Stimulated activated memory B cell treated with anti-CD40 and anti-IgM and Interleukin-4, amounts not matched to agents 10 μg/mL and 1 μg/mL and 100 μg/mL, for 72 hours (primary cell): Measurements from ENCODE around the gene MAN1A1.
"Not testable (repeated sequence)": the region's sequence is repeated elsewhere in the genome, so short reads cannot be mapped to it uniquely, and the experiment has no call there.

Experiments used
- ATAC-seq: fragments of 150-1000 bp; cut with Tn5 transposase; 2 replicates; pipeline ENCODE4 v1.10.0; 2021
- H3K27ac Mint-ChIP-seq: one replicate; pipeline ENCODE4 v1.8.0; 2022; ENCODE audit warnings: mild to moderate bottlenecking, mixed read lengths
- H3K27me3 Mint-ChIP-seq: one replicate; pipeline ENCODE4 v1.8.0; 2022; ENCODE audit warnings: mixed read lengths
- H3K36me3 Mint-ChIP-seq: one replicate; pipeline ENCODE4 v1.8.0; 2022; ENCODE audit warnings: mixed read lengths
- H3K4me1 Mint-ChIP-seq: one replicate; pipeline ENCODE4 v1.8.0; 2022; ENCODE audit warnings: mixed read lengths
- H3K4me3 Mint-ChIP-seq: one replicate; pipeline ENCODE4 v1.8.0; 2022; ENCODE audit warnings: mild to moderate bottlenecking, moderate library complexity, mixed read lengths
- H3K9me3 Mint-ChIP-seq: one replicate; pipeline ENCODE4 v1.8.0; 2022; ENCODE audit warnings: mixed read lengths

The MAN1A1 gene

DNA sequence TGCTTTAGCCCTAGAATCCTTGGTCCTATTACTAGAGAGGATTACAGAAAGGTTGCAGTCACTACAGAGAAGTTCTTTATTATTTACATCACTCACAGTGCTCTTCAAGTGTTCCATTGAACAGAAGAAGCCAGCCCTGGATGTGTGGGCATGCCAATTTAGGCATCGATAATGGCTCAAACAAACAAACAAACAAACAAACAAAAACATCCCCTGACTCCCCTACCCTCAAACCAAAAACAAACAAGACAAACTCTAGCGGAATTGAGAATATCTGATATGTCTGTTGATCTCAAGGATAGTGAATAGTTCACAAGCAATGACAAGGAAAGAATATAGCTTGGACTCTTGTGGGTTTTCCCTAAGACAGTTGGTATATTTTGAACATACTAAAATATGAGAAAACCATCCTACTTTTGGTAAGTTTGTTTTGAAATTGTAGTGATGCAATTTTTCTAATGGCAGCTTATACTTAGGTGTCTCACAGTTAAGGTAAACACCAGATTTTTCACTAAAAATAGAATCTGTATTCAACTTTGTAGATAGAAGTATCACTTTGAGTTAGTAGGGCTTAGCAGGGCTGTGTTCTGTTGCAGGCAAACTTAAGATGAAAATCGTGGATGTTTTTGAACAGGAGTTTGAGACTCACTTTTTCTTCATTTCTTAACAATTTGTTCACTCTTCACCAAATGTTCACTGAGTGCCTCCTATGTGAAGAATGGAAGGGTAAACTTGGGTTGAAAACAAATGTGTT lies 178.3 kb downstream of the MAN1A1 start:
- Mint-ChIP-seq H3K36me3 (no peaks in the 10 kb centered on the region), H3K4me3 (no peak overlapping the region), H3K4me1 (no peaks in the 10 kb centered on the region), H3K27ac (no peak overlapping the region), H3K27me3 (peaks cover 16% of the 10 kb centered on the region), H3K9me3 (no peaks in the 10 kb centered on the region)
- no peak for ATAC-seq

GRCh38 chr6:119170447-119171087 lies 179.0 kb downstream of the MAN1A1 start:
- no peak for ATAC-seq
- no peaks in the 10 kb centered on the region for H3K9me3 Mint-ChIP-seq
- peaks cover 23% of the 10 kb centered on the region for H3K27me3 Mint-ChIP-seq
- H3K4me3 Mint-ChIP-seq = no peak overlapping the region
- H3K27ac Mint-ChIP-seq = no peak overlapping the region
- H3K4me1 Mint-ChIP-seq = no peaks in the 10 kb centered on the region
- H3K36me3 Mint-ChIP-seq = no peaks in the 10 kb centered on the region

GRCh38 chr6:119170103-119170446 lies 179.5 kb downstream of the MAN1A1 start:
- ATAC-seq = no peak
- Mint-ChIP-seq H3K4me3 (no peak overlapping the region), H3K27me3 (peaks cover 27% of the 10 kb centered on the region), H3K36me3 (no peaks in the 10 kb centered on the region), H3K4me1 (no peaks in the 10 kb centered on the region), H3K27ac (no peak overlapping the region), H3K9me3 (no peaks in the 10 kb centered on the region)

DNA sequence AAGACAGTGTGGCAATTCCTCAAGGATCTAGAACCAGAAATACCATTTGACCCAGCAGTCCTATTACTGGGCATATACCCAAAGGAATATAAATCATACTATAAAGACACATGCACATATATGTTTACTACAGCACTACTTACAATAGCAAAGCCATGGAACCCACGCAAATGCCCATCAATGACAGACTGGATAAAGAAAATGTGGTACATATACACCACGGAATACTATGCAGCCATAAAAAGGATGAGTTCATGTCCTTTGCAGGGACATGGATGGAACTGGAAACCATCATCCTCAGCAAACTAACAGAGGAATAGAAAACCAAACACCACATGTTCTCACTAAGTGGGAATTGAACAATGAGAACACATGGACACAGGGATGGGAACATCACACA lies 180.2 kb downstream of the MAN1A1 start:
- not testable (repeated sequence) for H3K4me3 Mint-ChIP-seq
- H3K27me3 Mint-ChIP-seq = peaks cover 27% of the 10 kb centered on the region

GRCh38 chr6:119166024-119166784 lies 183.4 kb downstream of the MAN1A1 start:
- H3K9me3 Mint-ChIP-seq = no peaks in the 10 kb centered on the region
- no peaks in the 10 kb centered on the region for H3K36me3 Mint-ChIP-seq
- no peak overlapping the region for H3K27ac Mint-ChIP-seq
- no peak for ATAC-seq
- no peak overlapping the region for H3K4me3 Mint-ChIP-seq
- H3K27me3 Mint-ChIP-seq = peaks cover 50% of the 10 kb centered on the region
- peaks cover 10% of the 10 kb centered on the region for H3K4me1 Mint-ChIP-seq

More for the DNA sequence above, 180.2 kb downstream of the MAN1A1 start:
- not testable (repeated sequence) for ATAC-seq, H3K36me3 Mint-ChIP-seq, H3K4me1 Mint-ChIP-seq, H3K27ac Mint-ChIP-seq, H3K9me3 Mint-ChIP-seq

GRCh38 chr6:119163006-119163405 lies 186.6 kb downstream of the MAN1A1 start:
- H3K36me3 Mint-ChIP-seq = no peaks in the 10 kb centered on the region
- peaks cover 10% of the 10 kb centered on the region for H3K4me1 Mint-ChIP-seq
- ATAC-seq = no peak
- H3K4me3 Mint-ChIP-seq = no peak overlapping the region
- no peaks in the 10 kb centered on the region for H3K9me3 Mint-ChIP-seq
- H3K27me3 Mint-ChIP-seq = peaks cover 56% of the 10 kb centered on the region
- no peak overlapping the region for H3K27ac Mint-ChIP-seq

DNA sequence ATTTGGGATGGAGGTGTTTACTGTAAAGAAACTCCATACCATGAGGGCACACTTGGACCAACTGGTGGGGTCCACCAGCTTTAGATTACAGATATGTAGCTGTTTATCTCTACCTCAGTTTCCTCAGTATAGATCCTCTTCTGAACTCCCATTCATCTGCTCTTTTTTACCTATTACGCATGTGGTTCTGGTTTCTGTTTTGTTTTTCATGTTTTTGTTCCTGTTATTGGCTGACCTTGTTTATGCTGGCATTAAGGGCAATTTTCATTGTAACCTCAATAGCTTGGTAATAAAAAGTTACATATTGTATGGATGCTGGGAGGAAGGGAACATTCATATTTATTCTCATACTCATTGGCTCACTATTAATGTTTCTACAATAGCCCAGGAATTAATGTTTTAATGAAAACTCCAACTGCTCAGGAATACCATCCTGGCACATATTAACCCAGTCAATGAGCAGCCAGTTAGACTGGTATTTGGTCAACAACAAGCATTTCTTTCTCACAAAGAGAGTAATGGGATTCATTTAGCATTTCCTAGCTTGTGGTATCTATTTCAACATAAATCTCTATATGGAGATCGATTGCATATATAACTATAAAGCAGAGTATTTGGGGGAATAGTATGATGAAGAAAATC lies 187.3 kb downstream of the MAN1A1 start:
- H3K9me3 Mint-ChIP-seq = no peaks in the 10 kb centered on the region
- no peak for ATAC-seq
- peaks cover 10% of the 10 kb centered on the region for H3K4me1 Mint-ChIP-seq
- H3K4me3 Mint-ChIP-seq = no peak overlapping the region
- no peaks in the 10 kb centered on the region for H3K36me3 Mint-ChIP-seq
- no peak overlapping the region for H3K27ac Mint-ChIP-seq
- H3K27me3 Mint-ChIP-seq = peaks cover 50% of the 10 kb centered on the region

DNA sequence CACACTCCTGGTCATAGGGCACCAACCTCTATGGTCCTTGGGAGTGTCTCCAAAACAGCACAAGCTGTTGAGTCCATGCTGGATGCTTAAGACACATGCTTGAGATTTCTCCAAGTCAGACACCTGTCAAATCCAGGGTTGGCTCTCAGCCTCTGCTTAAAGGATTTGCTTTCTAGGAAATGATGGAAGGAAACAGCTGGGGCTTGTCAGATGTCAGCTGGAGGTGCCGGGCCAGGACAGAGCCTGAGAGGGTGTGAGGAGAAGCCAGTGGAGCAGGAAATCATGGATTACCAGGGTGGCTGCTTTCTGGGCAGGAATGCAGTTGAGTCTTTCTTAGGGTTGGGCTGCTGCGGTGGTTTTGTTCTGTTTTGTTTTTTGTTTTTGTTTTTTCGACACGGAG lies 188.1 kb downstream of the MAN1A1 start:
- Mint-ChIP-seq H3K36me3 (no peaks in the 10 kb centered on the region), H3K4me1 (peaks cover 10% of the 10 kb centered on the region), H3K27ac (no peak overlapping the region), H3K27me3 (peaks cover 42% of the 10 kb centered on the region), H3K9me3 (no peaks in the 10 kb centered on the region), H3K4me3 (no peak overlapping the region)
- ATAC-seq = no peak

GRCh38 chr6:119160911-119161310 lies 188.7 kb downstream of the MAN1A1 start:
- H3K4me1 Mint-ChIP-seq = peaks cover 10% of the 10 kb centered on the region
- peaks cover 36% of the 10 kb centered on the region for H3K27me3 Mint-ChIP-seq
- no peak overlapping the region for H3K4me3 Mint-ChIP-seq
- no peaks in the 10 kb centered on the region for H3K36me3 Mint-ChIP-seq
- H3K27ac Mint-ChIP-seq = no peak overlapping the region
- H3K9me3 Mint-ChIP-seq = no peaks in the 10 kb centered on the region
- no peak for ATAC-seq

DNA sequence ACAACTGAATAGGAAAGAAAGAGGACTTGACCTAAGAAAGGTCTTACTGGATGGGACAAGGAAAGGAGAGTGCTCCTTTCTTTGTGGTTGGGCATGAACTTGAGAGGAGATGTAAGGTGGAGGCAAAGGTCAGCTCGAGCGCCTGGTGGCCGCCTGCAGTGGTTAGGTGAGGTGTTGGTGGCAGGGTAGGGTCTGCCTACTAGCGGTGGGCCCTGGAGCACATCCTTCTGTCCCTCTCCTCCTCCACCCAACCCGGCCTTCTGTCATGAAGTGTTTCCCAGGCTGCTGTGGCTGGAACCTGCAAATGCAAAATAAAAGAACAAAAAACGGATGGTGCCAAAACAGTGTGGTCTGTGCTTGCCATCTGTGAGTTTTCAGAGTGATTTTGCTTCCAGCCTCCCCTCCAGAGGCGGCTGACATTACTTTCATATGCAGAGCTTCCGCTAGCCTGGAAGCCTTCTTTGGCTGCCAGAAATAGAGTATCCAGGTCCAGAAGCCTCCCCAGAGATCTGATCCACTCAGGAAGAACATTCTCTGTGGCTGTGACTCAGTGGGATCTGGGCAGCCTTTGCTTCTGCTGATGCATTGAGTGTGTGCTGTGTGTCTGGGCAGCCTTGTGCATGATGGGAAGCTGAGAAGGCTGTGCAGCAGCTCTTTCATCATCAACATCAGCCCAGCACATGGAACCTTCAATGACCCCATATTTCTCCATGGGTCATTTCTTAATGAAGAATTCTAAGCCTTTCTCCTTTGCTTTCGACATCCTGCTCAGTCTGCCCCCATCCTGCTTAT lies 191.3 kb downstream of the MAN1A1 start:
- no peaks in the 10 kb centered on the region for H3K36me3 Mint-ChIP-seq
- no peak overlapping the region for H3K4me3 Mint-ChIP-seq
- peaks cover 20% of the 10 kb centered on the region for H3K27me3 Mint-ChIP-seq
- peaks cover 4% of the 10 kb centered on the region for H3K4me1 Mint-ChIP-seq
- H3K27ac Mint-ChIP-seq = no peak overlapping the region
- ATAC-seq = no peak
- H3K9me3 Mint-ChIP-seq = no peaks in the 10 kb centered on the region

DNA sequence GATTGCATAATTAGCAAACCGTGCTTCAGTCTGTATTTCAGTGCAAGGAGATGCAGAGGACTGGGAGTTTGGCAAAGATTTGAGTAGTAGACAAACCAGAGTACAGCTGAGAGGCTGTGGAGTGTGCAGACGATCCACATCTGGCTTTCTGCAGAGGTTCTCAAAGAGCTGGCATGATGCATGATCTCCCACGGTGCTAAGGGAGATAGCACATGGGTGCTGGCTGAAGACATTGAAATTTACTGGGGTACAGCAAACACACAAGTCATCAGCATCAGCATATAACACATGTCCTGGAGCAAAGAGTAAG lies 192.1 kb downstream of the MAN1A1 start:
- no peak overlapping the region for H3K4me3 Mint-ChIP-seq
- ATAC-seq = no peak
- H3K36me3 Mint-ChIP-seq = no peaks in the 10 kb centered on the region
- peaks cover 19% of the 10 kb centered on the region for H3K27me3 Mint-ChIP-seq
- no peaks in the 10 kb centered on the region for H3K4me1 Mint-ChIP-seq
- no peak overlapping the region for H3K27ac Mint-ChIP-seq
- H3K9me3 Mint-ChIP-seq = no peaks in the 10 kb centered on the region

DNA sequence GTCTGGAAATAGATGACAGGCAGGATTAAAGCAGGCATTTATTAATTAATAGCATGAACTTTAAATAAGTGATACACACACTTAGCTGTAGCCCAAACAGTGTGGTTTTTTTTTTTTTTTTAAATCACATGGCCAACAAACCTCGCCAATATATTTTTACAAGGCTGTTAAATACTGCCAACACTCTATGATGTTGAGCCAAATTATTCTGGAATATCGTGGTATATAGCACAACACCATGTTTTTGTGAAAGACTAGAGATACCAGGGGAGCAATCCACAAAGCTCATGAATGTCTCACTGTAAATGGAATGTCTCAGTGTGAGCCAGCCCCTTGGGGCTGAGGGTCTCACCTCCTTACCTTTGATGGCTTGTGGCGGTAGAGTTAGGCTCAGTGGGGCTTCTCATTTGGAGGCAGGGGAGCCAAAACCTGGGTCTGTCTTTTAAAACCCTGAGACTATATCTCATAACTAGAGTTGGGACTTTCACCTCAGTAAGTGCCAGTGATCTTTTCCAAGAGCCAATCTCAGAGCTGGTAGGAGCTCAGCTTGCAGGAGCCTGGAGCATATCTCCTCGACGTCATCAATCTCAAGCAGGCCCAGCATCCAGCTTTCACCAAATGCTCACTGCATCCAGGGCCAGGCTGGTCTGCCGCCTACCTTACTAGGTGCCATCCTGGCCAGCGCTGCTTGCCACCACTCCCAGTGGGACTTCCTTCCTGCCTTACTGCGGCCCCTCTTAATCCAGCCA lies 192.6 kb downstream of the MAN1A1 start:
- Mint-ChIP-seq H3K36me3 (no peaks in the 10 kb centered on the region), H3K9me3 (no peaks in the 10 kb centered on the region), H3K4me3 (no peak overlapping the region), H3K4me1 (no peaks in the 10 kb centered on the region), H3K27ac (no peak overlapping the region), H3K27me3 (peaks cover 13% of the 10 kb centered on the region)
- ATAC-seq = no peak

- H3K4me1 Mint-ChIP-seq, H3K36me3 Mint-ChIP-seq, H3K4me3 Mint-ChIP-seq, H3K27me3 Mint-ChIP-seq, H3K27ac Mint-ChIP-seq, H3K9me3 Mint-ChIP-seq, ATAC-seq: not testable (repeated sequence)
Observed at GRCh38 chr6:119156082-119156481, 193.5 kb downstream of the MAN1A1 start.

DNA sequence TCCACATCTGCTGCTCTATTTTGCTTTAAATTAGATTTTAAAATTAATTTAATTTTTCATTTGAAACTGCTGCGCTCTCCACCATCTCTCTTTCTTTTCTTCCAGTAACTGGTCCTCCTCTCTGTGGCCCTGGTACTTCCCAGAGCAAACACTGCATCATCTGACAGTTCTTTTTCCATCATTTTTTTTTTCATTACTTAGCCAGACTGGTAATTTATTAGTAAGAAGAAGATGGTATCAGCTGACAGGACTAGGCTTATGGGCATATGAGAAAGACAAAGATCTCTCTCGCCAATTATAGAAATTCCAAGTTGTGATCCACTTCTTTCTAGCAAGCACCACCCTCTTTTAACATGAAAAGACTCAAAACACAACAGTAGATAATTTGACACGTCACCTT lies 197.4 kb downstream of the MAN1A1 start:
- no peaks in the 10 kb centered on the region for H3K9me3 Mint-ChIP-seq

More for the DNA sequence above, 197.4 kb downstream of the MAN1A1 start:
- no peaks in the 10 kb centered on the region for H3K36me3 Mint-ChIP-seq
- H3K27ac Mint-ChIP-seq = no peak overlapping the region
- H3K4me1 Mint-ChIP-seq = peaks cover 7% of the 10 kb centered on the region
- ATAC-seq = no peak
- no peaks in the 10 kb centered on the region for H3K27me3 Mint-ChIP-seq
- no peak overlapping the region for H3K4me3 Mint-ChIP-seq
